ENCODE results near the gene DHX8.

Gene DHX8

DNA sequence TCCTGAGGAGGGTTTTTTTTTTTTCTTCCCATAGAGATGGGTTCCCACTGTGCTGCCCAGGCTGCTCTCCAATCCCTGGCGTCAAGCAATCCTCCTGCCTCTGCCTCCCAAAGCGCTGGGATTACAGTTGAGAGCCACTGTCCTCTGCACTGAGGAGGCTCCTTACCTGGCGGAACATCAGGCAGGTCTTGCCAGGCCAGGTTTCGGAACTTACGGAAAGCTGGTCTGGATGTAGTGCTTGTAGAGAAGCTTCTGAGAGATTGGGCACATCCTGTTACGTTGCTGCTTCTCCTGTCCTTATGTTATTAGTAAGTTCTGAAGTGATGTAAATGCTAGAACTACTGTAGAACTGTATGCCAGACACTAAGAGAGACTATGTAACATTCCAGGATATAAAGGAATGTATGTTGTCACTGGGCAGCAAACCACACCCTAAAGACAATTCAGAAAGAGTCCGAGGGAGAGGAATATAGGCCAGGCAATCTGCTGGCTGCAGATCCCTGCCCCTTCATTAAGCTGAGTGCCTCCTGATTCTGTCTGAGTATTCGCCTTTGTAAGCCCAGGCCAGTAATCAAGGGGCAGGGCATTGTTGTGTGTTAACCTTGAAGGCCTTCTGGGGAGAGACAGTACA is 41.3 kb downstream of the DHX8 start:
- no peak for DNase-seq (ENCODE audit: low read depth)

DNA sequence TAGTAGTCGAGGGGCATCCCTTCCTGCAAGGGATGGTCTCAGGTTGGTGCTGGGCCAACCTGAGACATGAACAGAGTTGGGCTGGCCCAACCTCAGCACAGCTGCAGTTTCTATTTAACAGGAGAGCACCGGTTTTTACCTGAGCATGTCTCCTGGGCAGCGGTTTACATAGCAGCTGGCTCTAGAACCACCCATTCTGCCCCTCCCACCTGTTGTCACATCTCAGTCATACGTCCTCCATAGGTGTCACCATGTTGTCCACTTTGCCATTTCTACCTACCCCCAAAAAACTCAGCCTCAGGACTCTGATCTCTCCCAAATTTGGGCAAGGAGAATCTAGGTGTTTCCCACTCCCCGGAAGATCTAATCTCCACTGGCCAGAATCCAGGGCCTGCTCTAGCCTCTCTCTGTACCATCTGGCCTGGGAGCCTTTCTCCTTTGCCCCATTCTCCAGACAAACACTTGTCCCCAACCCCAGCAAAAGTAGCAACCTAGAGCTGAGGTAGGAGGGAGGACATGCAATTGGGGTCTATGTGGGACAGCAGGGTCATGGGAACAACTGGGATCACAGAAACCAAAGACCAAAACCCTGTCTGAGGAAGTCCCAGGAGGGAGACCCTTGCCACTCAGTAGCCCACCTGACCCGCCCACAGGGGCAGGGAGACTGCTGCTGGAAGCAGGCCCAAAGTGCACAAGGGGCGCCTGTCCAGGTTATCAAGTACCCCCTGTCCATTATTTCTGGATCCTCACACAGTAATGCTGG is 43.3 kb downstream of the DHX8 start:
- no peak for DNase-seq (ENCODE audit: low read depth)

DNA sequence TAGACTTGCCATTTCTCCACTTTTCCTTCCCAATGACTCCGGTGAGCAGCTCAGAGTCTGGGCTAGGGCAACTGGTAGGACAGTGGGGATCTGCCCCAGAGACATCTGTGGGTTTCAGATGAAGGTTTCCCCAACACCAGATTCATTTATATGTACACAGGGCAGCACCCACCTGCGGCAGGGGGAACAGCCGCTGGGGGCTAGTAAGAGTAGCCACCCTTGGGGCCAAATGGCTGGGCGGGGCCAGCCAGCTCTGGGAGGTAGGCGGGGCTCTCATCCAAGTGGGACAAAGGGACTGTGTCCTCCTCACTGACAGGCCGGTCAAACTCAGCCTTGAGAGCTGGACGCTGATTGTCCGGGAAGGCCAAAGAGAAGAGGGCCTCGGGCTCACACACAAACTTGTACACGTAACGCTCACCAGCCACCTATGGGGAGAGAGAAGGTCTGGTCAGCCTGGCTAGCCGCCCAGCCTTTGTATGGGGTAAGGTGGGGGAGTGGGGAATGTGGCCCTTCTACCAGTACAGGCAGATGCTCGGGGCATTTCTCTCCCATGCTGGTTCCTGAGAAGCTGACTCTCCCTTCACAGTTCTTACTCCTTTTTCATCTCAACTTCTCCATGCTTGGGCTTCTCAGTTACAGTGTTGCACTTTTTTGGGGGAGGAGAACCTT is 44.7 kb downstream of the DHX8 start:
- no peak for DNase-seq (ENCODE audit: low read depth)

DNA sequence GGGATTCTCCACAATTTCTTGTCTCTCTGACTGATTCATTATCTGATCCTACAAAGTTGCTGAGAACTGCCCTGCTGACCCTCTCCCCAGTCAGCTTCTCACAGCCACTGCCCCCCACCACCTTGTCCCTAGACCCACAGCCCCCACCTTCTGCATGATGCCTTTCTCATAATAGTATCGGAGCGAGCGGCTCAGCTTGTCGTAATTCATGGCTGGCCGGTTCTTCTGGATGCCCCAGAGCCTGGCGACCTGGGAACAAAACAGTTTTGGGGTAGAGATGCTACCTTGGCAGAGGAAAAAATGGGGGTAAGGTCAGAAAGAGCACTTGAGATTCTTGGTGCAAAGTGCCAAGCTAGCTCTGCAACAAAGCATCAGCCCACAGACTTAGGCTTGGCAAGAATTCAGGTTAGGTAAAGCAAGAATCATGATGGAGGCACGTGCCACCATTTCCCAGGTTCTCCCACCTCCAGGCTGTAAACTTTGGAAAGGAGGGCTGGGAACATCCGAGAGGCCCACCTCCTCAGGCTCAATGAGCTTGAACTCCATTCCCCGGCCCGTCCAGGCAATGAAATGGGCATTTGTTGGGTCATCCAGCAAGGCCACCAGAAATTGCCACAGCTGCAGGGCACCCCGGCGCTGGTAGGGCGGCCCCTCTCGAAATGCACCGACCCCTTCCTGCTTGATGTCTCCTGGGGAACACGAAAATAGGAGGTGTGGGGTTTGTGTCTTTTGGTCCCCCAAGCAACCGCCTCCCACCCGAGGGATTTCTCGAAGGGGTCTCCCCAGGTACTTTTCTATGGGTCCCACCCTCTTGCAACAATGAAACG is 45.4 kb downstream of the DHX8 start:
- DNase-seq (ENCODE audit: low read depth) = no peak

DNA sequence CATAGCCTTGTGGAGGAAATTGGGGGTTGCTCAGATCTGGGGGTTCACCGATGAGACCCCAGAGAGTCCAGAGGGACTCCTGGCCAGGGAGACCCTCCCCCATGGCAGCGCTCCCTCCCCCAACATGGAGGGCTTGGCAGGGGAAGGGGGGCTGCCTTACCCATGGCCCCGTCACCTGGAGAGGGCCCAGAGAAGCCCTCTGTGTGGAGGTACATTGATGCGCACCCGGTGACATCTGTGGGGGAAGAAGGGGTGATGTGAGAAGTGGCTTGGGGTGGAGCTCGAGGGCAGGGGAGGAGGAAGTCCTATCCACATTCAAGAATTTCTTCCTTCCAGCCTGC is 46.1 kb downstream of the DHX8 start:
- DNase-seq (ENCODE audit: low read depth) = no peak

DNA sequence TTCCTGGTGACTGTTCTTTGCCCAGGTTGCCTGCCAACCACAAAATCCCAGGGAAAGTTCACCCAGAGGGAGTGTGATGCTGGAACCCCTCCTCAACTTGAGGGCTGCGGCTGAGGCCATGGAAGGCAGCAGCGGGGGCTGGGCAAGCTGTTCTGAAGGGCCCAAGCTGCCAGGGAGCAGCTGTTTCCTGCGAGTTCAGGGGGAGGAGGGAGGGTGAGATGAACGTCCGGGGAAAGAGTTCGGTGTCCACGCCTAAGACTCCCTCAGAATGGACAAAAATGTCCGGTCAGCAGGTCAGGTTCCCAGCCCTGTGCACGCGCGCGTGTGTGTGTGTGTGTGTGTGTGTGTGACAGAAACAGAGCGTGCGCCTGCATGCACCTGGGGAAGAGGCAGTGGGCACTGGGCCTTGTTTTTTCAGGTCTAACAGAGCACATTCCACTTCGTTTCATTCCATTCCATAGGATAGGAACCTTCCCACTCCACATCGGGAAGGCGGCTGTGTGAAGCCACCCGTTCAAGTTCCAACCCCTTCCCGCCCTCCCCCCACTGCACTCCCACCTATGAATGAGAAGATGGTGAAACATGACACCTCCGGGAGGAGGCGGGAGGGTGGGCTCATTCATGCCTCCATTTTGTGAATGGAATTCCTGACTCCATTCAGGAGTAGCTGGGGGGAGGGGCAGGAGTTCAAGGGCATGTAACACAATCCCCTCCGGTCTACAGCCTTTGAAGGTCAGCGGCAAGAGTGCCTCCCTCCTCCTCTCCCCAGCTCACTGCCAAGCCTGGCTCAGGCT is 46.7 kb downstream of the DHX8 start:
- no peak for DNase-seq (ENCODE audit: low read depth)

DNA sequence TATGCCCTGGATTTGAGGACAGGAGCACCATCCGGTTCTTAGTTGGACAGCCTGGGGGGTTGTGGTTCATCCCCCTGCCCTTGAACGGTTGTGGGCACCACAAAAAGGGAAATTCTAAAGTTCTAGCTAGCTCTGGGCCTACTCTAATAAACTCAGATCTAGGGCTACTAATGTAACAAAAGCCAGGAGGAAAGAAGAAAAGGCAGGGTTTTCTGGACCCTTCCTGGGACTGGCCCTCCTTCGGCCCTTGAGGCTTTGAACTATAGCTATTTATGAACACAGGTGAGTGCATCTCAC is 47.3 kb downstream of the DHX8 start:
- no peak for DNase-seq (ENCODE audit: low read depth)

DNA sequence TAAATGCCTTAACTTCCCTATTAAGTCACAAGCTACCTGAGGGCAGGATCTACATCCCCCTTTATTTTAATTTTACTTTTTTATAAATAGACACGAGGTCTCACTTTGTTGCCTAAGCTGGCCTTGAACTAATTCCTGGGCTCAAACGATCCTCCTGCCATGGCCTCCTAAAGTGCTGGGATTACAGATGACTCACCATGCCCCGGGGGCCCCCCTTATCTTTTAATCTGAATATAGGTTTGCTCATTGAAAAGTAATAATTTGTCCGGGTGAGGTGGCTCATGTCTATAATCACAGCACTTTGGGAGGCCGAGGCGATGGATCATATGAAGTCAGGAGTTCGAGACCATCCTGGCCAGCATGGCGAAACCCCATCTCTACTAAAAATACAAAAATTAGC is 48.2 kb downstream of the DHX8 start:
- DNase-seq (ENCODE audit: low read depth) = no peak

DNA sequence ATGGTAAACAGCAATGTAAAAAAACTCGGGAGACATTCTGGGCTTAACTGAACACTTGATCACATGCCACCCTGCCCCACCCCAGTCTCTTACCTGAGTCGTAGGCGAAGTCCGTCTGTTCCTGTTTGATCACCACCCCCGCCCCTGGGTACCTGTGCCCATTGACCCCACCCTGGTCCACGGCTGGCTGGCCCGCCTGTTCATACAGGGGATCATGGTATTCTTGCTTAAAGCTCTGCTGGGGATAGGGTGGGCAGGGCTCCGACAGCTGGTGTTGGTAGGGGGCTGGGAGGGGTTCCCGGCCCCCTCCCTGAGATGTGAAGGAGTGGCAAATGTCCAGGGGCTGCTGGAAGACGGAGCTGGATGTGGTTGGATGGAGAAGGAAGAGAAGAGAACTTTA is 48.8 kb downstream of the DHX8 start:
- DNase-seq (ENCODE audit: low read depth) = no peak

DNA sequence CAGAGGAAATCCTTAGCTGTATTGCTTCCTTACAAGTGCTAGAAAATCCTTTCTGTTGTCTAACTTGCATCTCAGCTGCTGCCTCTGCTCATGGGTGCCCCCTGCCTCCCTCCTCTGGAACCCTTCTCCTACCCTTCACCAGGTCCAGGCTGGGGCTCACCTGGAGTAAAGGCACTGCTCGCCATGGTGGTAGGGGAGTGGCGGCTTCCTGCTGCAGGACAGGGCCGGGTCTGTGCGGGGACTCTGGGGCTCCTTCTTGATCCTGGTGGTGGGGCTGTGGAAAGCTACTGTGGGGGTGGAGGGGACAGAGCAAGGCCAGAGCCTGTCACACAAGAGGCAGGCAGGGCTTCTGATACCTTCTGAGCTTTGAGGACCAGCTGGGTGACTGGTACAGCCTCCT is 49.9 kb downstream of the DHX8 start:
- no peak for DNase-seq (ENCODE audit: low read depth)

DNA sequence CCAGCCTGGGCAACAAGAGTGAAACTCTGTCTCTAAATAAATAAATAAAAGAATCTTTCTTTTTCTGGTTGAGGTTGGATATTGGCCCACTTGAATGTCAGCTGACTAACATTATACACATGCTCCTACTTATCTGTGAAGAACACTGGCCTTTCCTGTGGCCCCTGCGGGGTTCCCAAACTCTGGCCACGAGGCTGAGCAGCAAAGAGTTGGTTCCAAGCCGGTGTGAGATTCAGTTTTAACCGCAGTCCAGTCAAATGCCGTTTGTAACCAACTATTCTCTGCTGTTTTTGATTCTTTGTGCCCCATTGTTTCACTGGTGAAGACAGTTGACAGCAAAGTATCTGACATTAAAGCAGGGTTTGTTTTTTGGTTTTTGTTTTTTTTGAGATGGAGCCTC is 51.1 kb downstream of the DHX8 start:
- no peak for DNase-seq (ENCODE audit: low read depth)

DNA sequence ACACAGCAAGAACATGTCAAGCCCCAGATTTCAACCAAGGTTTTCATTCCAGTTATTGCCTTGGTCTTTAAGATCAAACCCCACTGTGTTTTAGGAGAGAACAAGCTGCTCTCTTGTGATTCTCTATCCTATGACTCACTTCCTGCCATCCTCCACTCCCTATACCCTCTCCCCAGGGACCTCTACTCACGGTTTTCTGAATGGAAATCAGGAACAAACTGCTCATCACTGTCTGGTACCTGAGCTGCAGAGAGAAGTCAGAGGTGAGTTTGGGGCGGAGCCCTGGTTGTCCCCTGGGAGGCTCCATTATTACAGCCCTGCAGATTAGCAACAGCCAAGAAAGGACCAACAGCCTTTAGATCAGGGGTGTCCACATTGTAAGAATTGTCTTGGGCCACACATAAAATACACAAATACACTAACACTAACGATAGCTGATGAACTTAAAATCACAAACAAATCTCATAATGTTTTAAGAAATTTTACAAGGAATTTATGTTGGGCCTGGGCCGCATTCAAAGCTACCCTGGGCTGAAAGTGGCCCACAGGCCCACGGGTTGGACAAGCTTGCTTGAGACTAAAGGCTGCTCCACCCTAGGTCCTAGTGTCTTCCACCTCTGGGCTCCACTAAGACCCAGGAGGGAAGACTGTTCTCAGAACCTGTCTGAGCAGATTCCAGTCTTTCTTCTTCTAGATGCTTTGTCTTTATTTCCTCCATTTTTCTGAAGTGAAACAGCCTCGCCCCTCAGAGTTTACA is 52.6 kb downstream of the DHX8 start:
- no peak for DNase-seq (ENCODE audit: low read depth)

DNA sequence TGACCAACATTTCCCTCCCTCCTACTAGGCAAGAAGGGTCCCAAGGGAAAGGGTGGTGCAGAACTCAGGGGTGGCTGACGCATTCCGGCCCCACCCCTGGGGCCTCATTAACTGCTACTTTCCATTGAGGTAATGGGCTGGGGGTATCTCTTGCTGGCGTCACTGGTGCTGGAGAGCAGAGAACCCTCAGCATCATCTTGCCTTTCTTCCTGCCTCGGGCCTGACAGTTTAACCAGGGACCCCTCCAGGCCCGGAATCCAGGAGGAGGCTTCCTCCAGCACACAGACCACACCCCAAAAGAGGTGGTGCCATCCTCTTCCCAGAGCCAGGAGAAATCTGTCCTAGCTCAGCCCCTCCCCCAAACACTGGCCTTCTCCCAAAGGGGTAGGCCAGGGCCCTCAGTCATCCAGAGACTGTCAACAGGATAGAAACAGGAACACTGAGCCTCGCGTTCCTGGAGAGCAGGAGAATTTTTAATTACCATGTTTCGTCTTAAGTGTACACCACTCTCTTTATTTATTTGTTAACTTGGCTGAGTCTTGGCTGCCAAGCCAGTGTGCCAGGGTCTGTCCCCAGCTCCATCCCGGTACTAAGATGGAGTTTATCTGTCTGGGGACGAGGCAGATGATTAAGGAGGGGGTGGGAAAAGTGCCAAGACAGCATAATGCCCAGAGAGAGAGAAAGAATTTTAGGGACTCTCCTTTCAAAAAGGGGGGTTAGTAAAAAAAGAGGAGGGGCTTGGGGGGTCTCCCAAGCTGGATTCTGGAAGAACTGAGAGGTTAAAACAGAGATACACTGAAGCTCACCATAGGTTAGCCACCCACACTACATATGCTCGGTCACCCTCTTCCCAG is 57.3 kb downstream of the DHX8 start:
- no peak for DNase-seq (ENCODE audit: low read depth)

DNA sequence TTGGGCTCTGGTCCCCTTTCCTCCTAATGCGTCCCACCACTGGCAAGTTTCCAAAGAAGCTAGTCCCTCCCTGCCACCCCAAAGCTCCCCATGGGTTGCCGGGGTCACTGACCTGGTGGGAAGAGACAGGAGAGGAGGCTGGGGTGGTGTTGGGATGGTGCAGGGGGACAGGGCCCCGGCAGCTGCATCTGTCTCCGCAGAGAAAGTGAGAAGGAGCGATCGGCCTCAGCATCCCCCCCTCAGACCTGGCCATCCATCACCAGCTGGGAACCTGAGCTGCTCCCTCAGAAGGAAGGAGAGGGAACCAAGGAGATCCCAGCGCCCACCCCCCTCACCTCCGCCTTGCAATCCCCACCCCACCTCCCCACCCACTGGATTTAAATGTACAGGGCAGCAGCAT is 59.1 kb downstream of the DHX8 start:
- no peak for DNase-seq (ENCODE audit: low read depth)

DNA sequence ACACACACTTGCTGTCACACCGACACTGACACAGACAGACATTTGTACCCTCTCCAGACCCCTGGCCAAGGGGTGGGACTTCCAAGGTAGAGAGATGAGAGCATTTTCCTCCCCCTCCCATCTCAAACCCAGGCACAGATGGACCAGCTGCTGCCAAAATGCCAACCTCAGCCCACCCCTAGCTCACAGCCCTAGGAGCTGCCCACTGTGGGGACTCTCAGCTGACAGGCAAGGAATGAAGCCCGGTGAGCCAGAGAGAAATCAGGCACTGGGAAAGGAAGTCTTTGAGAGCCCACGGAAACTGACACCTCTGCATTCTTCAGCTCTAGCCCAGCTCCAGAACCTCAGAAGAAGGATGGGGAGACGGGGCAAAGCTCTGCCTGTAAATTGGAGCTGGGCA is 59.5 kb downstream of the DHX8 start:
- no peak for DNase-seq (ENCODE audit: low read depth)

DNA sequence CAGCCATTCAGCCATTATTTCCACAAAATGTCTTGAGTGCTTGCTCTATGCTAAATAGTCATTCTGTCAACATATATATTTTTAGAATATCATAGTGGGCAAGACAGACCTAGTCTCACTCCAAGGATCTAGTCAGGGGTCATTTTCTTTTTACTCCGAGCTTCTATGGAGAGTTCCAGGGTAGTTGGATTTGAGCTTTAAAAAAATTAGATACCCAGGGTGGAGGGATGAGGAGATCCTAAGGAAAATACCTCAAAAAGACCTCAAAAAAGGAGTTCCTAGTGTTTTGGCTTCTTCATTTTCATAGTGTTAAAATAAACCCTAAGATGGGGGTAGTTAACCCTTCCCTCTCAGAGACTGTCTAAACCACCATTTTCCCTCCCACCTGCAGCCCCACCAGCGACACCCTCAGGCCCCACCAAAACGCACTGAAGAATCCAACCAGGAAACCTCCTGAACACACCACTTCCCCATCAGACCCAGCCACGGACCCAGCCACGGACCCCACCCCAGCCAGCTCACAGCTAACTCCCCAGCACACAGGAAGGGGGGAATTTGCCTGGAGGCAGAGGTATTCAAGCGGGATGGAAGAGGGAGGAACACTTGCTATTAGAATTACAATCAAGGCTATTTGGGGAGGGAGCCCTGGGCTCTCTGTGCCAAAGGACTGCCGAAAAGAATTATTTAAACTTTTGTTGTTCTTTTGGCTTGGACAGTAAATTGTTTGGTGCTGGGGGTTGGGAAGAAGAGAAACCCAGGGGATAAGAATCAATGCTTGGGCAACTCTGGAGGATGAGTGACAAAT is 60.2 kb downstream of the DHX8 start:
- no peak for DNase-seq (ENCODE audit: low read depth)

DNA sequence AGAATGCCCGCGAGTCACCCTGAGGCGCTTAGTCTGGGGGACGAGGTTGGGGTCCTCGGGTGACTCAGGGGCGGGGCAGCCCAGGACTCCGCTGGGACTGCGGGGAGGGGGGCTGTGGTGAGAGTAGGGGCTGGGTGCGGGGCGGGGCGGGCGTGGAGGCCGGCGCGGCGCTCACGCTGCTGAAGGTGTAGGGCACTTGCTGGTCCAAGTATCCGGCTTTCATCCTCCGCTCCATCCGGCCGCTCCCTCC is 61.5 kb downstream of the DHX8 start:
- no peak for DNase-seq (ENCODE audit: low read depth)

DNA sequence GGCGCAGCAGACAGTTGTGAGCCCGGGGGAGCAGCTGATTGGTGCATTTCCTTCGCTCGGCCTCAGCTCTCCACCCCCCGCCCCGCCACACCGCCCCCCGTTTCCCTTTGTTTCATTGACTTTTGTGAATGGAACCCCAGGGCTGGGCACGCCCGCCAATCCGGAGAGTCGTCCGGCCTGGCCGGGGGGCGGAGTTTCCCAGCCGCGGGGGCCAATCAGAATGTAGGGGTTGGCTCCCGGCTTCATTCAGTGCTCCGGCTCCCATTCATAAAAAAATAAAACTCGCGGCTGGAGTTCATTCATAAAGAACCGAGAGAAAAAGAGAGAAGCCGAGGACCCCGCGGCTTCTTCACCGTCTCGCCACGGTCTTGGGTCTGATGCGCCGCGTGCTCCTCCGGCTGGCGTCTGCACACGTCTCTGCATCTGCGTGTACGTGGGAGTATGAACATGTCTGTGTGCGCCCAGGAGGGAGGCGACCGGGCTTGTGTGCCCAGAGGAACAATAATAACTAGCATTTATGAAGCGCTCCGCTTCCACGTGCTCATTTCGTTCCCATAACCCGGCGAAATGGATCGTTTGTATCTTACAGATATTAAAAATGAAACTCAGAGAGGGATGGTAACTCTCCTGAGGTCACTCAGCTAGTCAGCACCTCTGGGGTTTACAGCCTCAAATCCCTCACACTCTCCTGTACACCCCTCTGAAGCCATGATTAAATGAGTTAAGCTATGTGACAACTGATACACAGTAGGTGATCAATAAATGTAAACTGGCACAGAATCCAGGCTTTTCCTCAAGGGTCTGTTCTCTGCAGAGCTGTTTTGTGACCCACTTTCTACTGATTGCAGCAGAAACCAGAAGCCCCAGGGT is 62.8 kb downstream of the DHX8 start, which contains the start of gene ETV4:
ETV4 (minus strand) TSS at position 22 of the 870 bp plus-strand sequence. CDS start 723 bp downstream, outside the sequence.
- peak; percentile 81 for DNase-seq (ENCODE audit: low read depth)

DNA sequence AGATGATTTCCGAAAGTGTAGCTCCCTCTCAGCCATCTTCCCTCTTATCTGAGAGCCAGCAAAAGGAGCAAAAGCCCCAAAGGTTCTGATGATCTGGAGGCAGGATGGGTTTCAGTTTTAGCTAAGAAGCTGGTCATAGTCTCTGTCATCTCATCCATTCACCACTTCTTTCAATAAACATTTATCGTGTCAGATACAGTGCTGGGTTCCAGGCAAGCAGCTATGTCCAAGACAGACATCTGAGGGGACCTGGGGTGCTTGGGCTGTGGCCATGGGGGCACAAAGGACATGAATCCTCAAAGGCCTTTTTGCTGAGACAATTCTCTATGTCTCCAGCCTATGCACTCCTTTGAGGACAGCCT is 63.4 kb downstream of the DHX8 start:
- DNase-seq (ENCODE audit: low read depth) = no peak
